ENCODE data around the gene TSHZ3.
A peak's percentile ranks its signal among the peaks of the same experiment; 100 is the strongest.

TSHZ3 gene

GRCh38 chr19:31354799-31355664, 5.8 kb upstream of the TSHZ3 start:
- DNase-seq = no peak

GRCh38 chr19:31354316-31354715, 5.1 kb upstream of the TSHZ3 start:
- no peak for DNase-seq

DNA sequence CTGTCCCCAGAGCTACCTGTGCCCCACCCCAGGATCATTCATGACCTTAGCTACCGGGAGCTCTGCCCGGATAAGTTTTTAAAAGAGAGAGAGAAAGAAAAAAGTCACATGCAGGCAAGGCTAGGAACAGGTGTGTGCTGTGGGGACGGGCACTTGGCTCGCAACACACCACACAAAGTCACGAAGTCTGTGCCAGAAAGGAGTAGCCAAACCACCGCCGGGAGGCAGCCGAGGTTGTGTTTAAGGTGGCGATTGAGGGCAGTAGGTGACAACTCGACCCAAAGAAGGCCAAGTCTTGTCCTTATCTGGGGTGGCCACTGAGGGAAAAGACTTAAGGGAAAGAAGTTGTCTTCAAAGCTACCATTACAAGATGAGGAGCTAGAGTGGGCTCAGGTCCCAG, 4.6 kb upstream of the TSHZ3 start:
- peak; percentile 19 for DNase-seq

GRCh38 chr19:31352782-31353651, 3.8 kb upstream of the TSHZ3 start:
- DNase-seq = no peak

DNA sequence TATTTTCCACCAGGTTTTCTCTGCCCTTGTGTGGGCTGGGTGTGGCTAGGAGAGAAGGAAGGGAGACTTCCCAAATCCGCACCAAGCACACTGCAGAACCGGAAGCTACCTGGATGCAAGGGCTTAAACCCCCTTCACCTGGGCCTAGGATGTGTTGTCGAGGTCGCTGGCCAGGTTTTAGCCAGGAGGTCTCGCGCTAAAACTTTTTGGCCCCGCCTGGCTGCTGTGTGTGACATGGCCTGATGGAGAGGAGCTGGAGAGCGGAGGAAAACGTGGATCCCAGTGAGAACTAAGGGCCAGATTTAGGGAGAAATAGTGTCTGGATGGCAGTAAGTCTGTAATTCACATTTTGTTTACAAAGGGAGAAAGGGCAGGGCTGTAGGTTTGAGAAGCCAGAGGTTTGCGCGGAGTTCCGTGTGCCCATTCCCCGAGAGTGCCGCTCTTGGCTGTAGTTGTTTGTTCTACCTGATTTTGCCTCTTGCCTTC, 3.1 kb upstream of the TSHZ3 start:
- DNase-seq = no peak

GRCh38 chr19:31351855-31352195, 2.6 kb upstream of the TSHZ3 start:
- no peak for DNase-seq

DNA sequence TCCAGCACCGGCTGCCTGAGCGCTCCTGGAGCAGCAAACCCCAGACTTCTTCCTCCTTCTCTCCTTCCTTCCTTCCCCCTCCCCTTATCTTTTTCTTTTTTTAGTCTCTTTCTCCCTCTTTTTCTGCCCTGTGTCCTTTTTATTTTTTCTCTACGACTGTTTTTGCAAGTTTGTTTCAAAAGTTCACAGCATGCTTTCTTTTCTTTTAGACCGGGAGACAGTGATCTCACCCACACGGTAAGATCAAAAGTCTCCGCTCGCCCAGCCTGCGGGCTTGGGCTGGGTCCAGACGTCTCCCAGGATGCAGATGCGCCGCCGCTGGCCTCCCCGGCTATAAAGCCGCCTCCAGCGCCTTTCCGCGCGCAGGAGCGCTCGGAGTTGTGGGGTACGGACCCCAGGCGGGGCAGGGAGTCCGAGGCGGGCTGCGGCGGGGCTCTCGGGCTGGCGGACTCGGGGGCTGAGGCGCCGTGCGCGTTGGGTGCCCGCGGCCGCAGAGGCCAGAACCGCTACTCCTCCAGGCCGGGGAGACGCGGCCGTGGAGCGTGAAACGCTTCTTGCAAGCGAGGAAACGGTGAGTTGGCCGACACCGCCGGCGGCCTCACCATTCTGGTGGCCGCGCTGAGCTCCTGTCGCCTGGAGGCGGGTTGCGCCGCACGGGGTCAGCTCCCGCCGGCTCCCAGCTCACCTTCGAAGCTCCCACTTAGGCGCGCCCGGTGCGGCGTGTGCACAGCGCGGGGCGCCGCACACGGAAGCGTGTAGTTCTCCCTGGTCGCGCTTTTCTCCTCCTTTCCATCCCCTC, 2.0 kb upstream of the TSHZ3 start:
- DNase-seq = peak; percentile 41

DNA sequence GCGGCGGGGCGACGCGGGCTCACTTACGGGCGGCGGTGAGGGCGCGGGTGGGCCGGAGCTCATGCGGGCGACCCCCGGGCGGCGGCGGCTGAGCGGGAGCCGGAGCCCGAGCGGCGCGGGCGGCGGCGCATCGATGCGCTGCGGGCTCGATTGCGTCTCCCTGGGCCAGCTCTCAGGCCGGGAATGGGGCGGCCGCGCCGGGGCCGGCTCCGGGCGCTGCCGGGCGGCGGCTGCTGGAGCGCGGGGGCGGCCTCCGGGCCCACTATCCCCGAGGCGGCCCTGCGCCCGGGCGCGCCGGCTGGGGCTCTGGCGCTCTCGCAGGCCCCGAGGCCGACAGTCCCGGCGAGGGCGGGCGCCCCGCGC, 1.4 kb upstream of the TSHZ3 start:
- DNase-seq = peak; percentile 23

DNA sequence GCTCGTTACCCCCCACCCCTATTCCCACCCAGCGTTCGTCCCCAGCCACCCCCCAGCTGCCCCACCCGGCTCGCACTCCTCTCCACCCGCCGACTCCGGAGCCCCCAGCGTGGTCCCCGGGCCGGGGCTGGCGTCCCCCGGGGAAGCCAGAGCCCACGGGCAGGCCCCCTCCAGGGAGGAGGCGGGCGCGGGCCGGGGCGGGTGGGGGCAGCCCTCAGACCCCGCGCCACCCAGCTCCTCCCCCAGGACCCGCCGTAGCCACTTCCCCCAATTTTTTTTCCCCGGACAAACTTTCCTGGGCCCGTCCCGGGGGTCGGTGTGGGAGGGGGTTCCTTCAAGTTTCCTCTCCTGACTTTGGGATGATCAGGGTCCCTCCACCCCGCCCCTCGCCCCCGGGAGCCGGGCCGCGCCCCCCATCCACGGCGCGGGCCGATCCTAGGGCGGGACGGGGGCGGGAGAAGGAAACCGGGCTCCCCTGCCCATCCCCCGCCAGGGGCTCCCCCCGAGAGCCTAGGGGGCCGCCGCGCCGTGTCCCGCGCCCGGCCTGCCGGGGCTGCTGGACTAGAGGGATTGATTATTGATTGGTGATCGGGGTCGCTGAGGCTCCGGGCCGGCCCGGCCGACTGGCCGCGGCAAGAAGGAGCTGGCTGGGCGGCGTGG, 927 bp upstream of the TSHZ3 start:
- no peak for DNase-seq

DNA sequence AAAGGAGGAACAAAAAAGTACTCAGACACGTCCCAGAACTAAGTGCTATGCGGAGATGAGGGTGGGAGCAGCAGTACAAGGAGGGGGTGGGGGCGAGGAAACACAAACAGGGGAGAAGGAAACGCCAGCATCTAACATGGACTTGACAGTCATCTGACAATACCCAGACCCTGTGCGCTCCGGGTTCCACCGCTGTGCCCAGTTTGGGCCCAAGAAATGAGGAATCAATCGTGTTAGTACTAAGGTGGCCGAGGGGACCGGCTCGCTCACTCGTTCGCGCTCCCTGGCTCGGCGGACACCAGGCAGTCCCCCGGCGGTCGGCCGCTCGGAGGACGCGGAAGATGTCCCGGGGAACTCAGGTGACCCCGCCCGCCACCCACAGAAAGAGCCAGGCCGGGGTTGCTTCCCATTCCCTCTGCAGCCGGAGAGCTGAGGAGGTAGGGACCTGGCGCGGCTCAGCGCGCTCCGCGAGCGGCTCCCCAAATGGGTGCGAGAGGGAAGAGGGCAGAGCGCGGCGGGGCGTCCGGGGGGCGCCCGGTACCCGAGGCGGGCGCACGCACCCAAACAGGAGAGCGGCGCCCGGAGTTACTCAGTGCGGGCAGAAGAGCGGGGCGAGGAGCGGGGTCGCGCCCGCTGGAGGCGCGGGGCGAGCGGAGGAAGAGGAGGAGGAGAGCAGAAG, 616 bp downstream of the TSHZ3 start:
- DNase-seq = no peak

GRCh38 chr19:31347828-31348392, 1.3 kb downstream of the TSHZ3 start:
- DNase-seq = no peak

DNA sequence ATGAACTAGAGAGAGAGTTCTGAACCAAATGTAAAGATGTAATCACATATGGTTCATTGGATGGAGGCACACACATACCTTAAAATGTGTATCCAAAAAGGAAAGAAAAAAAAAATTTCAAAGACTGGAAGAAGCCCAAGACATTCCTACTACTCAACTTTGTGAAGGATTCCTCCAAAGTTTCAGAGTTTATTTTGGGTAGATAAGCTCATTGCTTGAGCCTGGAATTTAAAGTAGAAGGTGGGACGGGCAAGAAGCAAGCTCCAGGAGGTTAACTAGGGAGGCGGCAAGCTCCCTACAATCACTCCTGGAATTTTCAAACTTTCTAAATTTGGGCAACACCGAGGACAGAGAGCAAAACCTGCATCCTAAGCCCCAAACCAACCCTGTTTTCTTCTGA, 1.9 kb downstream of the TSHZ3 start:
- DNase-seq = no peak

- no peak for DNase-seq
These were observed 2.8 kb downstream of the TSHZ3 start for GRCh38 chr19:31346184-31347059.

- DNase-seq = no peak
These were observed 4.8 kb downstream of the TSHZ3 start for GRCh38 chr19:31344403-31344802.

DNA sequence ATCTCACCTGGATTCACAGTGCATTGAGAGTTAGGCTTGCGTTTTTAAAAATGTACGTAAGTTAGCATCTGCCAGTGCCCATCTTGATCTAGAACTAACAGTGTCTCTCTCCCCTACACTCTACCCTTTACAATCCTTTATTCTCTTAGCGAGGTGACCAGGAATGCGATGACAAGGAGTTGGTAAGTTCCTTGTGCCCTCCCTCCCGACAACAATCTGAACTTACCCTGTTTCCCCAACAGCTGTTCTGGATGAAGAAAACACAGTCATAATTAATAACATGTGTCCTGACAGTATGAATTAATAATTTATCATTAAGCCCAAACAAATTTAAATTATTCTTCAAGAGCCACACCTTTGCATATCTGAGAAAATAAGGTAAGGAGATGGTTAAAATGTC, 6.3 kb downstream of the TSHZ3 start:
- no peak for DNase-seq

GRCh38 chr19:31340042-31341025, 8.9 kb downstream of the TSHZ3 start:
- DNase-seq = peak; percentile 51

DNA sequence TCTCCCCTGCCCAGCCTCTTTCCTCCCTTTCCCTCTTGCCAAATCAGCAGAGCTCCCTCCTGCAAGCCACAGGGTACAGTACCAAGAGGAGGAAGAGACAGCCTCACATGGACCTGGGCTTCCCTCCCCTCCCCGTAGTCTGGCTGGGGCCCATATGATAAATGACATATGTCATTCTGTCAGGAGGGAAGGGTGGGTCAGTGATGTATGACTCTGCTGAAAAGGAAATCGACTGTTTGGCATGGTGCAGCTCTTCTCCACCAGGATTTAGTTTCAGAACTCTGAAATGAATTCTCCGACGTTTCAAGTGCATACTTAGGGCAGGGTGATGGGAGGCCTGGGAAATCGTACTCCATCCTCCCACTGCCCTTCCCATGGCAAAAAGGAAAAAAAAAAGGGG, 9.8 kb downstream of the TSHZ3 start:
- no peak for DNase-seq

GRCh38 chr19:31338069-31338776, 11.0 kb downstream of the TSHZ3 start:
- peak; percentile 48 for DNase-seq
